Ovary (tissue), 9 donors: ENCODE measurements around the gene UTP4. TPM values are rescaled to one million over a fixed set of nuclear protein-coding genes. Genes with fewer than 3 reads are reported as not detected.
A peak's percentile ranks its signal among the peaks of the same experiment; 100 is the strongest.

ENCODE experiments used
- DNase-seq, 5 donors: peaks; one replicate each; pipeline ENCODE4 v3.0.0-alpha.2; 2019 to 2020
- H3K27ac ChIP-seq, 2 donors: fragments of 200-600 bp; one replicate each; pipeline versions ENCODE4 v1.5.1 to v1.8.0; 2019 to 2022
- H3K27me3 ChIP-seq: fragments of 200-600 bp; one replicate; pipeline ENCODE4 v1.8.0; 2022
- H3K36me3 ChIP-seq: fragments of 200-600 bp; sonication (generic); one replicate; pipeline ENCODE4 v1.5.1; 2019
- H3K4me1 ChIP-seq: one replicate; pipeline ENCODE4 v1.8.1; 2013; ENCODE audit warnings: mild to moderate bottlenecking, moderate library complexity; ENCODE audit not compliant: insufficient read depth
- H3K4me3 ChIP-seq: fragments of 200-600 bp; sonication (generic); one replicate; pipeline ENCODE4 v1.5.1; 2017
- H3K9me3 ChIP-seq, 2 donors: fragments of 200-600 bp in 1 of 2; sonication (generic) in 1 of 2; one replicate each; pipeline versions ENCODE4 v1.5.1 to v1.8.1; 2013 to 2019; ENCODE audit warnings: mild to moderate bottlenecking in 1 of 2, moderate library complexity in 1 of 2
- EP300 ChIP-seq: sonication (generic); formaldehyde crosslinking; IDR thresholded peaks from one replicate; pipeline ENCODE4 v1.6.1; 2017; ENCODE audit warnings: antibody characterized with exemption
- POLR2A ChIP-seq: fragments of 450-650 bp; IDR thresholded peaks from one replicate; pipeline ENCODE4 v1.6.1; 2017; ENCODE audit warnings: antibody characterized with exemption, mild to moderate bottlenecking, moderate library complexity
- WGBS, 3 donors: extraction: QIAGEN DNeasy Blood & Tissue Kit in 1 of 3; methylation state at CpG; one replicate each; pipeline versions ENCODE4 v1.1.5 to v1.1.7; 2013 to 2017; 5-methylcytosine and 5-hydroxymethylcytosine counted together
- intact Hi-C, 4 donors: fragments of 100-400 bp; cut with DNase I; formaldehyde crosslinking; loops; one replicate each; pipeline versions ENCODE4 v1.11.0 to v1.15.1; 2022 to 2023
- polyA plus RNA-seq, 2 donors: library from polyadenylated mRNA; stranded (reverse); fragments of 200-250 nt in 1 of 2; fragments of 350-450 nt in 1 of 2; fragmentation: Illumina TruSeq in 1 of 2; extraction: RNeasy Lipid Tissue Mini Kit (QIAGEN cat#74804) in 1 of 2; gene quantifications; one replicate each; pipeline ENCODE4 v1.2.3, GENCODE V29; 2013 to 2014
- total RNA-seq, 7 donors: library from RNA; depleted of rRNA in 2 of 7; stranded (reverse); fragments of >200 nt in 2 of 7; fragmentation: NEBNext Ultra II Directional in 3 of 7; extraction: Animal tissue kit (Norgen Biotek cat#: 25700) in 3 of 7; gene quantifications; one replicate each; pipeline versions ENCODE4 v1.1.0 to v1.2.4, GENCODE V29; 2016 to 2023
- TF ChIP-seq, protein P1 (sequence below), 3 donors: fragments of 450-650 bp in 2 of 3; fragments of 200-600 bp in 1 of 3; IDR thresholded peaks; one replicate each; pipeline versions ENCODE4 v1.5.1 to v1.8.0; 2016 to 2022; ENCODE audit warnings: antibody characterized with exemption in 3 of 3, mild to moderate bottlenecking in 1 of 3
- donor health status: DM: no; HTN: no; CAD: no; lungs with moderate emphysema.
- donor health status: DM: no; HTN: no; CAD: no.
- donor health status: Bipolar disorder and iron deficiency.
- donor health status: DM: yes; HTN: yes; CAD: no.
- donor health status: DM: no; HTN: no; CAD: no.
- donor health status: DM: yes; HTN: yes; CAD: no.

UTP4 gene
- total and polyA plus RNA-seq, 9 donors, result 13.8 to 52.4 (median 40.2) TPM

DNA sequence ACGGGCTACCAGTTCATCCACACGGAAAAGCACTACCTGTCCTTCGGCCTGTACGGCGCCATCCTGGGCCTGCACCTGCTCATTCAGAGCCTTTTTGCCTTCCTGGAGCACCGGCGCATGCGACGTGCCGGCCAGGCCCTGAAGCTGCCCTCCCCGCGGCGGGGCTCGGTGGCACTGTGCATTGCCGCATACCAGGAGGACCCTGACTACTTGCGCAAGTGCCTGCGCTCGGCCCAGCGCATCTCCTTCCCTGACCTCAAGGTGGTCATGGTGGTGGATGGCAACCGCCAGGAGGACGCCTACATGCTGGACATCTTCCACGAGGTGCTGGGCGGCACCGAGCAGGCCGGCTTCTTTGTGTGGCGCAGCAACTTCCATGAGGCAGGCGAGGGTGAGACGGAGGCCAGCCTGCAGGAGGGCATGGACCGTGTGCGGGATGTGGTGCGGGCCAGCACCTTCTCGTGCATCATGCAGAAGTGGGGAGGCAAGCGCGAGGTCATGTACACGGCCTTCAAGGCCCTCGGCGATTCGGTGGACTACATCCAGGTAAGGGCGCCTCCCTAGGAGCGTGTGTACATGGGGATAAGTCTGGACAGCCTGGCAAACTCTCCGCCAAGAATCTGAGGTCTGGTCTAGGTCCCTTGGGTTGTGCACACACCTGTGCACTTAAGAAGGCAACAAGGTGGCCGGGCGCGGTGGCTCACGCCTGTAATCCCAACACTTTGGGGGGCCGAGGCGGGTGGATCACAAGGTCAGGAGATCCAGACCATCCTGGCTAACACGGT is 22.8 kb upstream of the UTP4 start:
- peak in 1 of 5 donors; percentile 34 for DNase-seq
- Histone ChIP-seq H3K4me1 (peaks cover 12% of the 10 kb centered on the region), H3K27ac (no peak overlapping the region), H3K27me3 (no peaks in the 10 kb centered on the region), H3K4me3 (no peak overlapping the region), H3K36me3 (no peaks in the 10 kb centered on the region), H3K9me3 (no peaks in the 10 kb centered on the region)
- TF ChIP-seq, protein P1, sequence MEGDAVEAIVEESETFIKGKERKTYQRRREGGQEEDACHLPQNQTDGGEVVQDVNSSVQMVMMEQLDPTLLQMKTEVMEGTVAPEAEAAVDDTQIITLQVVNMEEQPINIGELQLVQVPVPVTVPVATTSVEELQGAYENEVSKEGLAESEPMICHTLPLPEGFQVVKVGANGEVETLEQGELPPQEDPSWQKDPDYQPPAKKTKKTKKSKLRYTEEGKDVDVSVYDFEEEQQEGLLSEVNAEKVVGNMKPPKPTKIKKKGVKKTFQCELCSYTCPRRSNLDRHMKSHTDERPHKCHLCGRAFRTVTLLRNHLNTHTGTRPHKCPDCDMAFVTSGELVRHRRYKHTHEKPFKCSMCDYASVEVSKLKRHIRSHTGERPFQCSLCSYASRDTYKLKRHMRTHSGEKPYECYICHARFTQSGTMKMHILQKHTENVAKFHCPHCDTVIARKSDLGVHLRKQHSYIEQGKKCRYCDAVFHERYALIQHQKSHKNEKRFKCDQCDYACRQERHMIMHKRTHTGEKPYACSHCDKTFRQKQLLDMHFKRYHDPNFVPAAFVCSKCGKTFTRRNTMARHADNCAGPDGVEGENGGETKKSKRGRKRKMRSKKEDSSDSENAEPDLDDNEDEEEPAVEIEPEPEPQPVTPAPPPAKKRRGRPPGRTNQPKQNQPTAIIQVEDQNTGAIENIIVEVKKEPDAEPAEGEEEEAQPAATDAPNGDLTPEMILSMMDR (IDR thresholded peaks at IDR 0.05), result no peak
- TF ChIP-seq EP300, result no peak
- TF ChIP-seq POLR2A, result no peak
- WGBS, 3 donors, result 93 to 95% (median 95%) methylated on average over 48 of the region's 48 CpGs
- intact Hi-C loops, result loop anchor here in 2 of 4 donors (5.0 to 10.0 kb wide), 2 partner anchors 135 to 262 kb away; no protein-coding TSS in a partner anchor

DNA sequence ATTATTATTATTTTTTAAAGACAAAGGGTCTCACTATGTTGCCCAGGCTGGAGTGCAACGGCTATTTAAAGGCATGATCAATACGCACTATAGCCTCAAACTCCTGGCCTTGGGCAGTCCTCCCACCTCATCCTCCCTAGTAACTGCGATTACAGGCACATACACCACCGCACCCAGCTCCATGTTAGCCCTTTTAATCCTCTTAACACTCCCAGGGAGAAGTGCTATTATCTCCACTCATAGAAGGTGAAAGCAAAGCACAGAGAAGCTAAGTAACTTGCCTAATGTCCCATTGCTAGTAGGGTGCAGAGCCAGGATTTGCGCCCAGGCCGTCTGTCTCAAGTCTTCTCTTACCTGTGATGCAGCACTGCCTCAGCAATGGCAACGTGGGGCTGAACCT is 22.0 kb upstream of the UTP4 start:
- H3K4me3 ChIP-seq, result no peak overlapping the region
- intact Hi-C loops, result no loop called here
- DNase-seq, result peak in 1 of 5 donors; percentile 8
- no peaks in the 10 kb centered on the region for H3K27me3 ChIP-seq
- no peaks in the 10 kb centered on the region for H3K36me3 ChIP-seq
- H3K4me1 ChIP-seq, result peaks cover 12% of the 10 kb centered on the region
- H3K27ac ChIP-seq, result no peak overlapping the region
- no peaks in the 10 kb centered on the region for H3K9me3 ChIP-seq
- TF ChIP-seq EP300 (no peak), POLR2A (no peak)
- TF ChIP-seq, protein P1 (IDR thresholded peaks at IDR 0.05), result no peak
- WGBS, 3 donors, result 92 to 96% (median 93%) methylated on average over 7 of the region's 7 CpGs

DNA sequence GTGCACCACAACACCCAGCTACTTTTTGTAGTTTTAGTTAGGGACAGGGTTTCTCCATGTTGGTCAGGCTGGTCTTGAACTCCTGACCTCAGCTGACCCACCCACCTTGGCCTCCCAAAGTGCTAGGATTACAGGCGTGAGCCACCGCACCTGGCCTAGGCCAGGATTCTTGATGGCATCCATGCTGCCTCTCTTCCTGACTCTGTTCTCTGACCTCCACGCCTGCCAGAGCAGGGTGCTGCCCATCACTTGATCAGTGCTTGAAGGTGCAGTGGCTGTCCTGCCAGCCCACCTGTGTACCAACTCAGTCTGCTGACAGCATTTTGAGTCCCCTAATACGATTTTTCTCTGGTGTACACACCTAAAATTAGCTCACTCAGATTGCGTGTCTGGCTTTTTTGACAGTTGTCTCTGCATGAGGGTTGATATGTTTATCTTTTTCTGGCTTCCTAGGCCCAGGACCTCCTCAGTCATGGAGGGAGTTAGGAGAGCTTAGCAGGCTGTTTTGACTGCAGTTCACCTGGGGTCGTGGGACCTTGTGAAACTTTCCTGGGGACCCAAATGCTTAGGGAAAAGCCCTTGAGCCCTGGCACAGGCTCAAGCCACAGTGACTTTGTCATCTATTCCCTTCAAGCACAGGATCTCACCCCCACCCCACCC is 21.1 kb upstream of the UTP4 start:
- H3K36me3 ChIP-seq, result no peaks in the 10 kb centered on the region

DNA sequence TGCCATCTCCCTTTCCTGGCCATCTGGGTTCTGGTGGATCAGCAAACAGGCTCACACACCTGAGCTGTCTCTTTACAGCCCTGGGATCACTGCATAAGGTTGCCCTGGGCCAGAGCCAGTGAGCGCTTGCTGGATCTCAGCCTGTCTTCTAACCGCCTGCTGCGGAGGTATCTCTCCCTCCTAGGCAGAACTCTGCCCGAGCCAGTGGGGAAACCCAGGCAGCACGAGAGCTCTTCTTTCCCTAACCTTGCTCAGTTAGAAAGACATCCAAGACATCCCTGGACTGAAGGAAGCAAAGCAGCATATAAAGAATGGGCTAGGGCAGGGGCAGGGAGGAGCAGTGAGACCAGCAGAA is 20.6 kb upstream of the UTP4 start:
- WGBS, 3 donors, result 86 to 91% (median 86%) methylated on average over 5 of the region's 5 CpGs

More for the DNA sequence above, 21.1 kb upstream of the UTP4 start:
- 87 to 96% (median 90%) methylated on average over 6 of the region's 6 CpGs for WGBS, 3 donors
- Histone ChIP-seq H3K4me3 (no peak overlapping the region), H3K27me3 (no peaks in the 10 kb centered on the region), H3K4me1 (peaks cover 12% of the 10 kb centered on the region), H3K27ac (no peak overlapping the region), H3K9me3 (no peaks in the 10 kb centered on the region)
- intact Hi-C loops, result no loop called here
- DNase-seq, result peak in 1 of 5 donors; percentile 13
- TF ChIP-seq POLR2A (no peak), EP300 (no peak)
- TF ChIP-seq, protein P1 (IDR thresholded peaks at IDR 0.05), result no peak

More for the DNA sequence above, 20.6 kb upstream of the UTP4 start:
- peaks cover 7% of the 10 kb centered on the region for H3K4me1 ChIP-seq
- TF ChIP-seq, protein P1 (IDR thresholded peaks at IDR 0.05), result no peak
- TF ChIP-seq POLR2A (no peak), EP300 (no peak)
- no peaks in the 10 kb centered on the region for H3K36me3 ChIP-seq
- no peaks in the 10 kb centered on the region for H3K27me3 ChIP-seq
- no peak overlapping the region for H3K4me3 ChIP-seq
- no peaks in the 10 kb centered on the region for H3K9me3 ChIP-seq
- intact Hi-C loops, result no loop called here
- no peak overlapping the region for H3K27ac ChIP-seq
- peak in 1 of 5 donors; percentile 21 for DNase-seq
